Measurements from ENCODE around the gene SEC23B. TPM values are rescaled to one million over a fixed set of nuclear protein-coding genes. Genes with fewer than 3 reads are reported as not detected.

SEC23B gene
- total RNA-seq, 2 donors from 2014 or later: 64.4 to 127 TPM

DNA sequence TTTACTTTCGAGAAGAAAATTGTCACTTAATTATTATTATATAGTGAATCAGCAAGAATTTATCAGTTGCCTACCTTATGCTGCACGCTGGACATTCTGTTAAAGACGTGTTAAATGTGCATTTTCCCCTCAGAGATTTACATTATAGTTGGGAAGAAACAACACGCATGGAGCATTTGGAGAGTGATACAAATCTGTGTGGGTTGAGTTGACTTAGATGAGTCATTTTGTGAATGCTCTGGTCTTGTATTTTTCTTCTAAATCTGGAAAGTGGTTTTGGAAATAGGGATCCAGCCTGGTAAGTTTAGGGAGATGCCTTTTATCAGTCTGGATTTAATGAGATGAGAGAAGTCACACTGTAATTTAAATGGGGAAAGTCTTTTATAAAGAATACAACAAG, 35.5 kb downstream of the SEC23B start:
- DNase-seq (ENCODE audit: low spot score): no peak
- Histone ChIP-seq H3K4me1 (replicated peaks) (no peaks in the 10 kb centered on the region), H3K9me3 (no peaks in the 10 kb centered on the region), H3K27me3 (replicated peaks; ENCODE audit: insufficient read depth) (no peaks in the 10 kb centered on the region), H3K27ac (no peak overlapping the region), H3K36me3 (peaks cover 0 to 4% of the 10 kb centered on the region in 2 donors), H3K4me3 (no peak overlapping the region)
- TF ChIP-seq POLR2AphosphoS5 (IDR thresholded peaks at IDR 0.05) (no peak), POLR2A (IDR thresholded peaks at IDR 0.05) (no peak)
- TF ChIP-seq, protein P1, sequence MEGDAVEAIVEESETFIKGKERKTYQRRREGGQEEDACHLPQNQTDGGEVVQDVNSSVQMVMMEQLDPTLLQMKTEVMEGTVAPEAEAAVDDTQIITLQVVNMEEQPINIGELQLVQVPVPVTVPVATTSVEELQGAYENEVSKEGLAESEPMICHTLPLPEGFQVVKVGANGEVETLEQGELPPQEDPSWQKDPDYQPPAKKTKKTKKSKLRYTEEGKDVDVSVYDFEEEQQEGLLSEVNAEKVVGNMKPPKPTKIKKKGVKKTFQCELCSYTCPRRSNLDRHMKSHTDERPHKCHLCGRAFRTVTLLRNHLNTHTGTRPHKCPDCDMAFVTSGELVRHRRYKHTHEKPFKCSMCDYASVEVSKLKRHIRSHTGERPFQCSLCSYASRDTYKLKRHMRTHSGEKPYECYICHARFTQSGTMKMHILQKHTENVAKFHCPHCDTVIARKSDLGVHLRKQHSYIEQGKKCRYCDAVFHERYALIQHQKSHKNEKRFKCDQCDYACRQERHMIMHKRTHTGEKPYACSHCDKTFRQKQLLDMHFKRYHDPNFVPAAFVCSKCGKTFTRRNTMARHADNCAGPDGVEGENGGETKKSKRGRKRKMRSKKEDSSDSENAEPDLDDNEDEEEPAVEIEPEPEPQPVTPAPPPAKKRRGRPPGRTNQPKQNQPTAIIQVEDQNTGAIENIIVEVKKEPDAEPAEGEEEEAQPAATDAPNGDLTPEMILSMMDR (IDR thresholded peaks at IDR 0.05): no peak
- 95% methylated on average over 4 of the region's 4 CpGs for WGBS
- intact Hi-C loops (cut with DNase I): no loop called here

DNA sequence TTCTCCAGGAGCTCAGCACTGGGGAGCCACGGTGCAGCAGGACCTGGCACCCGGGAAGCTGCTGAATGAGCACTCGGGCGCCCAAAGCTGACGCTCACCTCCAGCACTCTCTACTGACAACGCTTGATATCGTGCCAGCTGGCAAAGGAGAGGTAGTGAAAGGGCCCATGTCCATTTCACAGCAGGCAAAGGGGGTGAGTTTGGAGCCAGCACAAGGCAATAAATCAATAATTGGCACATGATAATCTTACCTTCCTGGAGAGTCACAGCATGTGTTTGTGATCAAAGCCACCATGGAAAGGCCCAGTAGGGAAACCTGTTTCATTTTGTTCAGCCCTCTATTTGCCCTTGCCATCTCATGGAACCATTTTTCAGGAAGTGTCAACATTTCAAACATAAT, 36.2 kb downstream of the SEC23B start:
- WGBS: 69% methylated on average over 7 of the region's 7 CpGs
- TF ChIP-seq POLR2AphosphoS5 (IDR thresholded peaks at IDR 0.05) (no peak), POLR2A (IDR thresholded peaks at IDR 0.05) (no peak)
- TF ChIP-seq, protein P1 (IDR thresholded peaks at IDR 0.05): no peak
- intact Hi-C loops (cut with DNase I): no loop called here

DNA sequence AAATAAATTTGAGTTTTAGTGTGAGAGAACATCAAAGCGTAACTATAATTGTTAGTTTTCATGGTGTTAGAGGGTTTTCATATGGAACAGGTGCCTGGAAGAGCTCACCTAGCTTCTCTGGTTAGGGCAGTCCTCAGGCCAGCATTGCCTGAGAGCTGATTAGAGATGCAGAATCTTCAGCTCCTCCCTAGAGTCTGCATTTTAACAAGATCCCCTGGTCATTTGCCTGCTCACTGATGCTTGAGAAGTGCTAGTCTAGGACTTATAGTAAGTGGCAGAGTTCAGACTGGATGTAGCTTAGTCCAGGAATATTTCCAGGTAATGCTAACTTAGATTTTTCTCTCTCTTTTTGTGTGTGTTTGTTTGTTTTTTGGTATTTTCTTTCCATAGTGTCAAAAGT, 37.8 kb downstream of the SEC23B start:
- Histone ChIP-seq H3K4me1 (replicated peaks) (no peaks in the 10 kb centered on the region), H3K9me3 (no peaks in the 10 kb centered on the region), H3K27ac (no peak overlapping the region), H3K36me3 (peaks cover 0 to 4% of the 10 kb centered on the region in 2 donors), H3K4me3 (no peak overlapping the region), H3K27me3 (replicated peaks; ENCODE audit: insufficient read depth) (no peaks in the 10 kb centered on the region)
- 100% methylated on average over 1 of the region's 1 CpG for WGBS
- DNase-seq (ENCODE audit: low spot score): no peak
- TF ChIP-seq POLR2A (IDR thresholded peaks at IDR 0.05) (no peak), POLR2AphosphoS5 (IDR thresholded peaks at IDR 0.05) (no peak)
- TF ChIP-seq, protein P1 (IDR thresholded peaks at IDR 0.05): no peak
- intact Hi-C loops (cut with DNase I): no loop called here

More for the DNA sequence above, 36.2 kb downstream of the SEC23B start:
- Histone ChIP-seq H3K27ac (no peak overlapping the region), H3K4me3 (no peak overlapping the region), H3K4me1 (replicated peaks) (no peaks in the 10 kb centered on the region), H3K27me3 (replicated peaks; ENCODE audit: insufficient read depth) (no peaks in the 10 kb centered on the region), H3K9me3 (no peaks in the 10 kb centered on the region), H3K36me3 (peaks cover 0 to 4% of the 10 kb centered on the region in 2 donors)
- no peak for DNase-seq (ENCODE audit: low spot score)

DNA sequence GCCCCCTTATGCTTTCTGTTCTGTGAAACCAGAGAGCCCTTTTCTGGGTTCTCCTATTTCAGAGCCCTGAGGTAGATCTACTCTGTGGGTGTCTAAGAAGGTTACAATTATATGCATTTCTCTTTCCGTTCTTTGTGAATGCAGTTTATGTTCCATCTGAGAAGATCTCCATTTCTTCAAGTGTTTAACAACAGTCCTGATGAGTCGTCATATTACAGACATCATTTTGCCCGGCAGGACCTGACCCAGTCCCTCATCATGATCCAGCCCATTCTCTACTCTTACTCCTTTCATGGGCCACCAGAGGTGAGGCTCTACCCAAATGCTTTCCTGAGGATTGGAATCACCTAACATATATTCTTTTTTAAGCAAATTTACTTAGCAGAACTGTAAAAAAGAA, 40.7 kb downstream of the SEC23B start:
- Histone ChIP-seq H3K36me3 (peaks cover 0 to 4% of the 10 kb centered on the region in 2 donors), H3K9me3 (no peaks in the 10 kb centered on the region), H3K4me3 (no peak overlapping the region), H3K27ac (no peak overlapping the region), H3K27me3 (replicated peaks; ENCODE audit: insufficient read depth) (no peaks in the 10 kb centered on the region), H3K4me1 (replicated peaks) (no peaks in the 10 kb centered on the region)
- TF ChIP-seq, protein P1 (IDR thresholded peaks at IDR 0.05): no peak
- no peak for TF ChIP-seq POLR2AphosphoS5 (IDR thresholded peaks at IDR 0.05)
- DNase-seq (ENCODE audit: low spot score): no peak
- intact Hi-C loops (cut with DNase I): no loop called here
- 96% methylated on average over 3 of the region's 3 CpGs for WGBS

DNA sequence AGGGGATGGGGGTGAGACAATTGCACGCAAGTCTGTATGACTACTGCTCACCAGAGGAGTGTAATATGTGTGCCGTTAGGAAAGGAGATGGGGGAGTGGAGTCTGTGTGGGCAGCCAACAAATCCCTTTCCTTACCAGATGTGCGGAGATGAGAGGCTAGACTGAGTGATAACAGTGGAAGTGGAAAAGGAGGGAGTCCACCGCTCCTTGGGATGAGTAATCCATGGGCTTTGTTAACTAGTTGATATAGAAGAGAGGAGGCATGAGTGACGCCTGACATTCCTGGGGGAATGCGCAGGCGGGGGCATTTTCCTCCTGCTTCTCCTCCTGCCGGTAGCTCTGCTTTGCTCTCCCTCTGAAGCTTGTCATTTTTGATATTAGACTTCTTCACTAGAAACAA, 46.0 kb downstream of the SEC23B start:
- no peaks in the 10 kb centered on the region for H3K9me3 ChIP-seq
- TF ChIP-seq POLR2AphosphoS5 (IDR thresholded peaks at IDR 0.05) (no peak), POLR2A (IDR thresholded peaks at IDR 0.05) (no peak)
- TF ChIP-seq, protein P1 (IDR thresholded peaks at IDR 0.05): no peak
- no peaks in the 10 kb centered on the region for H3K36me3 ChIP-seq
- no peaks in the 10 kb centered on the region for H3K4me1 ChIP-seq (replicated peaks)
- intact Hi-C loops (cut with DNase I): no loop called here
- WGBS: 95% methylated on average over 8 of the region's 8 CpGs
- no peak for DNase-seq (ENCODE audit: low spot score)
- H3K27me3 ChIP-seq (replicated peaks; ENCODE audit: insufficient read depth): no peaks in the 10 kb centered on the region
- no peak overlapping the region for H3K4me3 ChIP-seq
- no peak overlapping the region for H3K27ac ChIP-seq
